OCI-LY7 (cell line): Measurements from ENCODE around the gene ADCY5.

Source experiments
- EZH2phosphoT487 ChIP-seq: fragments of 200-600 bp; sonication (generic); IDR thresholded peaks from 2 replicates; pipeline ENCODE4 v1.6.1; 2018; ENCODE audit warnings: low read depth, borderline replicate concordance, mild to moderate bottlenecking, mixed run types, antibody characterized with exemption, low read length, moderate library complexity, mixed read lengths
- TF ChIP-seq, protein P1 (sequence below): fragments of 200-600 bp; sonication (generic); conservative IDR thresholded peaks from 2 replicates; pipeline ENCODE4 v1.5.1; 2014; ENCODE audit warnings: mild to moderate bottlenecking, antibody characterized with exemption, low read length, moderate library complexity, mixed read lengths

GRCh38 chr3:123365450-123366143 is 83.3 kb downstream of the ADCY5 start:
- TF ChIP-seq, protein P1, sequence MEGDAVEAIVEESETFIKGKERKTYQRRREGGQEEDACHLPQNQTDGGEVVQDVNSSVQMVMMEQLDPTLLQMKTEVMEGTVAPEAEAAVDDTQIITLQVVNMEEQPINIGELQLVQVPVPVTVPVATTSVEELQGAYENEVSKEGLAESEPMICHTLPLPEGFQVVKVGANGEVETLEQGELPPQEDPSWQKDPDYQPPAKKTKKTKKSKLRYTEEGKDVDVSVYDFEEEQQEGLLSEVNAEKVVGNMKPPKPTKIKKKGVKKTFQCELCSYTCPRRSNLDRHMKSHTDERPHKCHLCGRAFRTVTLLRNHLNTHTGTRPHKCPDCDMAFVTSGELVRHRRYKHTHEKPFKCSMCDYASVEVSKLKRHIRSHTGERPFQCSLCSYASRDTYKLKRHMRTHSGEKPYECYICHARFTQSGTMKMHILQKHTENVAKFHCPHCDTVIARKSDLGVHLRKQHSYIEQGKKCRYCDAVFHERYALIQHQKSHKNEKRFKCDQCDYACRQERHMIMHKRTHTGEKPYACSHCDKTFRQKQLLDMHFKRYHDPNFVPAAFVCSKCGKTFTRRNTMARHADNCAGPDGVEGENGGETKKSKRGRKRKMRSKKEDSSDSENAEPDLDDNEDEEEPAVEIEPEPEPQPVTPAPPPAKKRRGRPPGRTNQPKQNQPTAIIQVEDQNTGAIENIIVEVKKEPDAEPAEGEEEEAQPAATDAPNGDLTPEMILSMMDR, result peak; percentile 39; the same call in 1 of the 2 replicates
- TF ChIP-seq EZH2phosphoT487, result no peak
